HepG2 (cell line): ENCODE results near the gene DMRTA2. TPM values are rescaled to one million over a fixed set of nuclear protein-coding genes. Genes with fewer than 3 reads are reported as not detected.
A peak's percentile ranks its signal among the peaks of the same experiment; 100 is the strongest.

ENCODE experiments used
- ATAC-seq: fragments of 200-7000 bp; cut with Tn5 transposase; 3 replicates; pipeline ENCODE4 v1.9.1; 2020; ENCODE audit warnings: mild to moderate bottlenecking, moderate library complexity
- BruUV-seq: library from RNA; stranded (reverse); fragments of 400-500 nt; replicated peaks from 2 replicates; lab custom pipeline; 2021; lab: Mats Ljungman, UMichigan
- CTCF ChIA-PET: fragments of 300-600 bp; formaldehyde crosslinking; extraction: SDS; loops from one replicate; lab custom pipeline; 2021; ENCODE audit warnings: low total read pairs, inconsistent platforms, low intra/inter-chr PET ratio; lab: Yijun Ruan, JAX
- POLR2A ChIA-PET: fragments of 350-600 bp; sonication (Branson Sonifier 250); formaldehyde crosslinking; loops from one replicate; lab custom pipeline; 2020; ENCODE audit warnings: antibody characterized with exemption, inconsistent platforms; lab: Yijun Ruan, JAX
- DNase-seq: peaks from one replicate; pipeline ENCODE4 v3.0.0-alpha.2; 2015; ENCODE audit warnings: low spot score
- FAIRE-seq: peaks from 3 replicates; lab custom pipeline; 2011; peaks lifted over from hg19 to GRCh38; lab: Jason Lieb, UNC
- H2AFZ ChIP-seq: one replicate; pipeline ENCODE4 v1.6.1; 2011; ENCODE audit warnings: low read length, inconsistent platforms
- H3K27ac ChIP-seq: fragments of 300-600 bp; 3 replicates; pipeline ENCODE4 v1.8.0; 2011; ENCODE audit warnings: mixed run types, mild to moderate bottlenecking, mixed read lengths, low read length, inconsistent platforms; ENCODE audit not compliant: insufficient read depth; ENCODE audit errors: extremely low read length
- H3K27me3 ChIP-seq, 2 experiments: fragments of 200-600 bp in 1 of 2; 2 replicates in 1 of 2; 3 replicates in 1 of 2; pipeline versions ENCODE4 v1.6.0 to v1.8.0; 2011; ENCODE audit warnings: low read length in 2 of 2, mild to moderate bottlenecking in 2 of 2, moderate library complexity in 2 of 2, inconsistent platforms in 1 of 2; ENCODE audit not compliant: insufficient read depth in 2 of 2, control insufficient read depth in 1 of 2
- H3K36me3 ChIP-seq, 2 experiments: fragments of 200-600 bp in 1 of 2; replicated peaks in 1 of 2; 2 replicates in 1 of 2; 3 replicates in 1 of 2; pipeline versions ENCODE4 v1.5.1 to v1.8.0; 2011; ENCODE audit warnings: low read length in 2 of 2, inconsistent platforms in 1 of 2; ENCODE audit not compliant: insufficient read depth in 2 of 2, control insufficient read depth in 1 of 2
- H3K4me1 ChIP-seq: 2 replicates; pipeline ENCODE4 v1.5.1; 2012; ENCODE audit warnings: low read length, inconsistent platforms; ENCODE audit not compliant: insufficient read depth
- H3K4me2 ChIP-seq: 2 replicates; pipeline ENCODE4 v1.6.0; 2011; ENCODE audit warnings: low read depth, low read length, inconsistent platforms
- H3K4me3 ChIP-seq, 3 experiments: fragments of 200-600 bp in 1 of 3; sonication (generic), shearing (Covaris generic) in 1 of 3; replicated peaks in 1 of 3; 2 replicates each; pipeline ENCODE4 v1.5.1; 2011 to 2016; ENCODE audit warnings: low read length in 3 of 3, inconsistent platforms in 2 of 3, low read depth in 2 of 3, mild to moderate bottlenecking in 2 of 3, control low read depth in 1 of 3, mixed read lengths in 1 of 3; ENCODE audit not compliant: insufficient read depth in 1 of 3
- H3K79me2 ChIP-seq: one replicate; pipeline ENCODE4 v1.6.1; 2011; ENCODE audit warnings: low read length, inconsistent platforms; ENCODE audit not compliant: insufficient read depth
- H3K9ac ChIP-seq: 2 replicates; pipeline ENCODE4 v1.6.0; 2011; ENCODE audit warnings: mild to moderate bottlenecking, low read depth, low read length, inconsistent platforms; ENCODE audit not compliant: insufficient read depth
- H3K9me3 ChIP-seq: 2 replicates; pipeline ENCODE4 v1.5.1; 2012; ENCODE audit warnings: mild to moderate bottlenecking, low read length
- H4K20me1 ChIP-seq: 2 replicates; pipeline ENCODE4 v1.6.0; 2011; ENCODE audit warnings: inconsistent platforms, mild to moderate bottlenecking, low read length, moderate library complexity; ENCODE audit not compliant: insufficient read depth
- HOXD1 ChIP-seq: sonication (generic); formaldehyde crosslinking; IDR thresholded peaks from 2 replicates; pipeline ENCODE4 v1.5.0; 2020; ENCODE audit warnings: missing genetic modification reagents
- MTA1 ChIP-seq: sonication (generic); formaldehyde crosslinking; IDR thresholded peaks from 2 replicates; pipeline ENCODE4 v1.4.0; 2020; ENCODE audit warnings: missing genetic modification reagents, mild to moderate bottlenecking, borderline replicate concordance
- PAXIP1 ChIP-seq: sonication (generic); formaldehyde crosslinking; conservative IDR thresholded peaks from 2 replicates; pipeline ENCODE4 v1.4.0; 2020; ENCODE audit warnings: mild to moderate bottlenecking, missing genetic modification reagents, moderate library complexity
- PTBP1 ChIP-seq: fragments of 200-400 bp; formaldehyde crosslinking; IDR thresholded peaks from 2 replicates; pipeline ENCODE4 v1.6.1; 2018; ENCODE audit warnings: low read length, low read depth; ENCODE audit not compliant: poor library complexity, severe bottlenecking
- SMAD1 ChIP-seq: sonication (generic); formaldehyde crosslinking; IDR thresholded peaks from 2 replicates; pipeline ENCODE4 v1.4.0; 2020; ENCODE audit warnings: missing genetic modification reagents, low read depth, mild to moderate bottlenecking, borderline replicate concordance
- SP1 ChIP-seq, 2 experiments: fragments of 450-650 bp in 1 of 2; sonication (generic) in 1 of 2; formaldehyde crosslinking in 1 of 2; IDR thresholded peaks; 2 replicates each; pipeline versions ENCODE4 v1.4.0 to v1.6.1; 2016 to 2020; ENCODE audit warnings: missing genetic modification reagents in 1 of 2
- ZNF510 ChIP-seq: sonication (generic); formaldehyde crosslinking; IDR thresholded peaks from 2 replicates; pipeline ENCODE4 v1.4.0; 2020; ENCODE audit warnings: low read depth, mild to moderate bottlenecking, missing genetic modification reagents
- ZNF574 ChIP-seq: sonication (generic); formaldehyde crosslinking; IDR thresholded peaks from 2 replicates; pipeline ENCODE4 v1.4.0; 2020; ENCODE audit warnings: missing genetic modification reagents
- ZNF678 ChIP-seq: sonication (generic); formaldehyde crosslinking; IDR thresholded peaks from 2 replicates; pipeline ENCODE4 v1.4.0; 2020; ENCODE audit warnings: mild to moderate bottlenecking, missing genetic modification reagents
- ZNF713 ChIP-seq: sonication (generic); formaldehyde crosslinking; IDR thresholded peaks from 2 replicates; pipeline ENCODE4 v1.4.0; 2020; ENCODE audit warnings: mild to moderate bottlenecking, missing genetic modification reagents
- ZNF749 ChIP-seq: sonication (generic); formaldehyde crosslinking; IDR thresholded peaks from 2 replicates; pipeline ENCODE4 v1.8.0; 2022; ENCODE audit warnings: mild to moderate bottlenecking, missing genetic modification reagents, moderate library complexity, borderline replicate concordance
- ZXDC ChIP-seq: sonication (generic); formaldehyde crosslinking; IDR thresholded peaks from 2 replicates; pipeline ENCODE4 v1.5.0; 2020; ENCODE audit warnings: mild to moderate bottlenecking, missing genetic modification reagents
- WGBS: methylation state at CpG from one replicate; pipeline ENCODE4 v1.1.6; 2017; ENCODE audit warnings: low lambda C conversion rate; 5-methylcytosine and 5-hydroxymethylcytosine counted together
- in situ Hi-C: cut with HindIII; loops from 2 replicates; pipeline ENCODE4 v1.10.0; 2017; ENCODE audit warnings: low pct_unique_long_range_greater_than_20kb; ENCODE audit not compliant: extremely low pct_ligation_motif_present
- intact Hi-C: fragments of 100-400 bp; cut with micrococcal nuclease; formaldehyde crosslinking; loops from one replicate; pipeline ENCODE4 v1.10.0; 2022; ENCODE audit not compliant: unreplicated experiment
- polyA plus RNA-seq, 8 experiments: library from polyadenylated mRNA; depleted of rRNA in 3 of 8; stranded (reverse) in 7 of 8; unstranded in 1 of 8; fragments of >200 nt; fragmentation: Illumina TruSeq in 4 of 8; extraction: Trizol in 4 of 8; gene quantifications; 2 replicates each; pipeline versions ENCODE4 v1.2.1 to v1.2.3, GENCODE V29; 2011 to 2016; ENCODE audit warnings: low read depth in 4 of 8, missing spikeins in 1 of 8, mixed read lengths in 1 of 8; ENCODE audit not compliant: insufficient read depth in 1 of 8
- total RNA-seq, 5 experiments: library from RNA; depleted of rRNA; stranded (reverse); fragments of >200 nt; fragmentation: Illumina TruSeq; extraction: Trizol; gene quantifications; 2 replicates each; pipeline ENCODE4 v1.2.3, GENCODE V29; 2016; ENCODE audit warnings: low read depth in 1 of 5

Gene DMRTA2
- total and polyA plus RNA-seq, 2 of the 13 experiments (the other 11 are each of a cell fraction or from before 2014, with no cell fraction given), result not detected

- peak; percentile 9 for ATAC-seq
- no peak for FAIRE-seq
- H3K27me3 ChIP-seq, result peaks cover 13 to 77% of the 10 kb centered on the region in 2 experiments
- TF ChIP-seq ZNF713 (CRISPR knock-in tag) (no peak), PTBP1 (no peak), HOXD1 (CRISPR knock-in tag) (no peak), PAXIP1 (no peak), MTA1 (no peak), ZNF510 (no peak), SMAD1 (CRISPR knock-in tag) (no peak), ZNF574 (CRISPR knock-in tag) (no peak), ZNF749 (CRISPR knock-in tag) (no peak), ZXDC (CRISPR knock-in tag) (no peak), SP1 (IDR thresholded peaks at IDR 0.05) (no peak), SP1 (CRISPR knock-in tag; IDR thresholded peaks at IDR 0.05) (no peak), ZNF678 (no peak)
These were observed 4.9 kb upstream of the DMRTA2 start for GRCh38 chr1:50427818-50428779.

More at GRCh38 chr1:50427818-50428779, 4.9 kb upstream of the DMRTA2 start:
- ChIA-PET CTCF (no interaction called here), POLR2A (no interaction called here)
- no TSS peak for BruUV-seq
- Histone ChIP-seq H3K9me3 (no peaks in the 10 kb centered on the region), H3K4me2 (0 out of 2 replicates have a peak overlapping the region, but pooled peaks have one; percentile 15), H4K20me1 (no peaks in the 10 kb centered on the region), H3K4me1 (peaks cover 14% of the 10 kb centered on the region; the same call in 1 of the 2 replicates), H3K4me3 (no peak overlapping the region; a peak in 1 of 6 replicates), H2AFZ (no peak overlapping the region), H3K27ac (no peak overlapping the region), H3K9ac (no peak overlapping the region), H3K79me2 (no peaks in the 10 kb centered on the region), H3K36me3 (no peaks in the 10 kb centered on the region; a peak in 1 of 5 replicates)
- intact Hi-C loops, result no loop called here
- DNase-seq, result no peak
- 25% methylated on average over 20 of the region's 35 CpGs for WGBS
- in situ Hi-C loops, result no loop called here
